GM12875 (cell line): ENCODE results near the gene NXN.

Experiments
- H3K4me3 ChIP-seq: one replicate; pipeline ENCODE4 v1.5.1; 2011; ENCODE audit warnings: low read depth, low read length, control low read depth
- TF ChIP-seq, protein P1 (sequence below): IDR thresholded peaks from 2 replicates; pipeline ENCODE4 v1.5.1; 2011; ENCODE audit warnings: low read depth, mild to moderate bottlenecking, control low read depth, inconsistent platforms, low read length, moderate library complexity, borderline replicate concordance; ENCODE audit not compliant: insufficient read depth

The NXN gene

DNA sequence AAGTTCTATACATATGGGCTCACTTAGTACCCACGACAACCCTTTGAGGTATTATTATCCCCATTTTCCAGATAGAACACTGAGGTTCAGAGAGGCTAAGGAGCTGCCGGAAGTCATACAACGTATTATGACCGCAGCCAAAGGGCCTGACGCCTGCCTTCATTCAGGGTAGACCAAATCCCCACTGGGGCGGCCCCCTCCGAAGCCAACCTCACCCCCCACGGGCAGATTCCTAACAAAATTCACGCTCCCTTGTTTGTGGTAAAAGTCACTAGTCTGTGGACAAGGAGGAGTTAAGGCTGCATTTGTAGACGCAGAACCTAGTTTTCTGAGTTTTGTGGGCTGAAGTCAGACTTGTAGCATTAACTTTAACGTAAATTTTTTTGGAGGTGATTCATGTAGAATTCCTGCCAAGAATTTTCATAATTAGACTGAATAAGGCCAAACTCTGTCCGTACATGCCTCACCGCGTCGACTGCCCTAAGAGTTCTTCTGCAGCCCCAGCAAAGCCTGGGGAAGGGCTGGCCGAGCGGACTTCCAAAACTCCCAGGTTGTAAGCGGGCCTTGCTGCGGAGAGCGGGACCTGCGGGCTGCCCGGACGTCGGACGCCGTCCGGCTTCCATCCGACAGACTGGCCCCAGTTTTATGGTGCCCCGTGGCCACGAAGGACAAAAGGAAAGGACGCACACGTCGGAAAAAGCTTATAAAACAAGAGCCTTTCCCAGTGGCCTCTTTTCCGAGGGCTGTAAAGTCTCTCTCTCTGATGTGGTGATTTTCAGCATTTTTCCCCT is 75.7 kb downstream of the NXN start:
- H3K4me3 ChIP-seq: no peak overlapping the region
- TF ChIP-seq, protein P1, sequence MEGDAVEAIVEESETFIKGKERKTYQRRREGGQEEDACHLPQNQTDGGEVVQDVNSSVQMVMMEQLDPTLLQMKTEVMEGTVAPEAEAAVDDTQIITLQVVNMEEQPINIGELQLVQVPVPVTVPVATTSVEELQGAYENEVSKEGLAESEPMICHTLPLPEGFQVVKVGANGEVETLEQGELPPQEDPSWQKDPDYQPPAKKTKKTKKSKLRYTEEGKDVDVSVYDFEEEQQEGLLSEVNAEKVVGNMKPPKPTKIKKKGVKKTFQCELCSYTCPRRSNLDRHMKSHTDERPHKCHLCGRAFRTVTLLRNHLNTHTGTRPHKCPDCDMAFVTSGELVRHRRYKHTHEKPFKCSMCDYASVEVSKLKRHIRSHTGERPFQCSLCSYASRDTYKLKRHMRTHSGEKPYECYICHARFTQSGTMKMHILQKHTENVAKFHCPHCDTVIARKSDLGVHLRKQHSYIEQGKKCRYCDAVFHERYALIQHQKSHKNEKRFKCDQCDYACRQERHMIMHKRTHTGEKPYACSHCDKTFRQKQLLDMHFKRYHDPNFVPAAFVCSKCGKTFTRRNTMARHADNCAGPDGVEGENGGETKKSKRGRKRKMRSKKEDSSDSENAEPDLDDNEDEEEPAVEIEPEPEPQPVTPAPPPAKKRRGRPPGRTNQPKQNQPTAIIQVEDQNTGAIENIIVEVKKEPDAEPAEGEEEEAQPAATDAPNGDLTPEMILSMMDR: no peak

DNA sequence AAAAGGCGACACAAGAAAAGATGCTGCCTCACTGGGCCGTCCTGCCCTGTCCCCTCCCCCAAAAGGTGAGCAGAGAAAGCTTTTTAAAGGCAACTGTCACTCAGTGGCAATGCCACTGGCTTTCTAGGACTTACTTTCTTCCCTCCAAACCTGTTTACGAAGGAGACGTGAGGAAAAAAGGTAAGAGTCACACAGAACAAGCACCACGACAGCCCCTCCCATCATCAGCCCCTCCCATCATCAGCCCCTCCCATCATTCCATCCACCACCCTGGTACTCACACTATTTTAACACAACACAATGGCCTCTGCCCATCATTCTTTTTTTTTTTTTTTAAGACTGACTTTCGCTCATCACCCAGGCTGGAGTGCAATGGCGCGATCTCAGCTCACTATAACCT is 77.1 kb downstream of the NXN start:
- TF ChIP-seq, protein P1: no peak
- no peak overlapping the region for H3K4me3 ChIP-seq

DNA sequence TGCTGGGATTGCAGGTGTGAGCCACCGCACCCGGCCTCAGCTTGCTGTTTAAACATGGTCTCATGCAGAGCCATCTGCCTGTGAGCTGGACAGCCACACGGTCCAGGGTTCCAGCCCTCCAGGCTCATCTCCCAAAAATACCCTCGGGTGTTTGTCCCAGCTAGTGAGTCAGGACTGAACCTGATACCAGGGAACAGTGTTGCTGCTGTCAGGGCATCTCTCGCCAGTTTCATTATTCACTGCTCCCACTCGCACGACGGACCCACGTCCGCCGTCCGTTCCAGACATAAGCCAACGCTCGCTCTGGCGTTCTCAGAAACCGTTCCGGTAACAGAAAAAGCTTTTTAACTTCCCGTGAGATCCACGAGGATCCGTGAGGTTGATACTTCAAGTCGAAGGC is 77.6 kb downstream of the NXN start:
- TF ChIP-seq, protein P1: no peak
- no peak overlapping the region for H3K4me3 ChIP-seq

DNA sequence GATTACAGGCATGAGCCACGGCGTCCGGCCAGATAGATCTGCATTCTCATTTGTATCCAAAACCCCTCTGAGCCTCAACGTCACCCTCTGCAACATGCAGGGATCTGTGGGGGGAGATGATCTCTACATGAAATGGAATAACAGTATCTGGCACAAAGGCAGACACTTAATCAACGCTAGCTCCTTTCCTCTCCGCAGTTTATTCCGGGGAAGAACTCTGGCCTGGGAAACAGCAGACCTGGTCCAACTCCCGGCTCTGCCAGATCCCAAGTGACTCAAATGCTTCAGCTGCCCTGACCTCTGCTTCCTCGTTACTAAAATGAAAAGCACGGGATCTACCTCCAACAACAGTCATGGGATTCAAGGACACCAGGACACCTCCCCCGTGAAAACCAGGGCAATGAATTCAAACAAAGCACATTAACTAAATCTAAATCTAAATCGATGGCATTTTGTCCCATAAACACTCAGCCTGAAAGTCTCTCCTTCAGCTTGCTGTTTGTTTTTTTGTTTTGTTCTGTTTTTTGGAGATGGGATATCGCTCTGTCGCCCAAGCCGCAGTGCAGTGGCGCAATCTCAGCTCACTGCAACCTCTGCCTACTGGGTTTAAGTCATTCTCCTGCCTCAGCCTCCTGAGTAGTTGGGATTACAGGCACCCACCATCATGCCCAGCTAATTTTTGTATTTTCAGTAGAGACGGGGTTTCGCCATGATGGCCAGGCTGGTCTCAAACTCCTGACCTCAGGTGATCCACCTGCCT is 78.2 kb downstream of the NXN start:
- H3K4me3 ChIP-seq: no peak overlapping the region

DNA sequence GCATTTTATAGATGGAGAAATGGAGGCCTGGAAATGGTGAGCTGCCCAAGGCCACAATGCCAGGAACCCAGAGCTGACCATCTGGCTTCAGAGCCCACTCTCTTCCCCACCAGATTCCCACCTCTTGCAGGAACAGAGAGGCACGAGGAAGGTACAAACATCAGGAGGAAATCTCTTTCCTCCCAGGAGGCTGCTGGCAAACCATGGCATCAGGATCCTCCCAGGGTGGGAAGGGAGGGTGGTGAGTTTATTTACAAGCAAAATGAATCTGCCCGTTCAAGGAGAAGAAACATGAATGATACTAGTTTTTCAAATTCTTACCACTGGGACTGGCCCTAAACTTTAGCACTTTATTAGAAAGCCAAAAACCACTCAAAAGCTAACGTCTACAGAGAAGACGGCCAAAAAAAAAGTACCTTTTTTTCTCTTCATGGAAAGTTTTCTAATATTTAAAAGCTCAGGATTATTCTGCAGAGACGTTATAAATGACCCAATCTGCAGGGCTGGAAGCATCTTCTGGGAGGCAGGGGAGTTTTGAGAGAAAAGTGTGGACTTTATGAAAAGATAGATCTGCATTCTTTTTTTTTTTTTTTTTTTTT is 79.1 kb downstream of the NXN start:
- TF ChIP-seq, protein P1: no peak
- no peak overlapping the region for H3K4me3 ChIP-seq

More for the DNA sequence above, 78.2 kb downstream of the NXN start:
- TF ChIP-seq, protein P1: no peak

DNA sequence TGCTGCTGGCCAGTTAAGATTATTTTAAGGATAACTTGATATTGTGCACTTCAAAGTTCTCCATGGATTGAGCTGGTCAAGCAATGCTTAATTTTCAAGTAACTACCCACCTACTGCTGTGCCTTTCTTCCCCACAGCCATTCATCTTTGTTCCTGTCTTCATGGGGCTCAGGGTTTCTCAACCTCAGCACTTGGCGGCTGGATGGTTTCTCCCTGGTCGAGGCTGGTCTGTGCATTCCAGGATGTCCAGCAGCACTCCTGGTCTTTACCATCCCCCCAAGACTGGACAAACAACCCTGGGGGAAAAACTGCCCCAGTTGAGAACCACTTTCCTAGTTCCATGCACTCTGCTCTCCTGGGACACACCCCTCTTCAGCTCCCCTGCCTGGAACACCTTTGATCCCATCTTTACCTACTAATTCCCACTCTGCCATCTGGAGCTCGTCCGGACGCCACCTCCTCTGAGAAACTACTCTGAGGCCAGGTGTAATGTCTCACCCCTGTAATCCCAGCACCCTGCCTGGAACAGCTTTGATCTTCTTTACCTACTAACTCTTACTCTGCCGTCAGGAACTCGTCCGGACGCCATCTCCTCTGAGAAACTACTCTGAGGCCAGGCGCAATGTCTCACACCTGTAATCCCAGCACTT is 81.5 kb downstream of the NXN start:
- no peak overlapping the region for H3K4me3 ChIP-seq
- TF ChIP-seq, protein P1: no peak
